HG03064 (cell line): ENCODE results near the gene CCDC87.
A peak's percentile ranks its signal among the peaks of the same experiment; 100 is the strongest.
"Not testable (repeated sequence)": the region's sequence is repeated elsewhere in the genome, so short reads cannot be mapped to it uniquely, and the experiment has no call there.

Experiments used
- ATAC-seq: cut with Tn5 transposase; IDR thresholded peaks from one replicate; pipeline ENCODE4 v1.9.1; 2021; ENCODE audit warnings: low read depth; ENCODE audit not compliant: unreplicated experiment

Gene CCDC87

DNA sequence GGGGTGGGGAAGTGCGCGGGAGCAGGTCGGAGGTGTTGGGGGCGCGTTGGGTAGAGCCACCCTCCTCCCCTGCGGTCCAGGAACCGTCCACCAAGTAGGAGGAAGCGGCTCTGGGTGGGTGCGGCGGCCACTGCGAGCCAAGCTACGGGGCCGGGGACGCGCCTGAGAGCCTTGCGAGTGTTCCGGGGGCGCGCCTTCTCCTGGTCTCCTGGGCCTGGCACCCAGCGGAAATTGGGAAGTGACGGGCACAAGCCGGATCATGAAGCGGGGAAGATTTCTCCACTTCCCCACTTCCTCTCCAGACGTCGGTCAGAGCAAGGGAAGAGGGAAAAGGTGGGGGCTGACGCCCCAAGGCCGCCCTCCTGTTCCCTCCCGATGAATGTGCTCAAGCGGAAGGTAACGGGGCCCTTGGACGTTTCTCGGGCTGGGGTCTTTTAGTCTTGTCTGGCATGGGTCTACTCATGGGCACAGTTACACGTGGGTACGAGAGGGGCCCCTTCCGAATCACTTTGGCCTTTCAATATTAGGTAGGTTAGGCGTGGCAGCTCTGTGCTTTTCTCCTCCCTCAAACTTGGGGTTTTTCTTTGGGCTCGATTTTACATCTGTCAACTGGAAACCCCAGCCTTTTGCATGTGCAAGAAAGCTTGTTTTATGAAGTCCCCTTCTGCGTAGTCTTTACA is 24.4 kb upstream of the CCDC87 start:
- ATAC-seq: no peak

DNA sequence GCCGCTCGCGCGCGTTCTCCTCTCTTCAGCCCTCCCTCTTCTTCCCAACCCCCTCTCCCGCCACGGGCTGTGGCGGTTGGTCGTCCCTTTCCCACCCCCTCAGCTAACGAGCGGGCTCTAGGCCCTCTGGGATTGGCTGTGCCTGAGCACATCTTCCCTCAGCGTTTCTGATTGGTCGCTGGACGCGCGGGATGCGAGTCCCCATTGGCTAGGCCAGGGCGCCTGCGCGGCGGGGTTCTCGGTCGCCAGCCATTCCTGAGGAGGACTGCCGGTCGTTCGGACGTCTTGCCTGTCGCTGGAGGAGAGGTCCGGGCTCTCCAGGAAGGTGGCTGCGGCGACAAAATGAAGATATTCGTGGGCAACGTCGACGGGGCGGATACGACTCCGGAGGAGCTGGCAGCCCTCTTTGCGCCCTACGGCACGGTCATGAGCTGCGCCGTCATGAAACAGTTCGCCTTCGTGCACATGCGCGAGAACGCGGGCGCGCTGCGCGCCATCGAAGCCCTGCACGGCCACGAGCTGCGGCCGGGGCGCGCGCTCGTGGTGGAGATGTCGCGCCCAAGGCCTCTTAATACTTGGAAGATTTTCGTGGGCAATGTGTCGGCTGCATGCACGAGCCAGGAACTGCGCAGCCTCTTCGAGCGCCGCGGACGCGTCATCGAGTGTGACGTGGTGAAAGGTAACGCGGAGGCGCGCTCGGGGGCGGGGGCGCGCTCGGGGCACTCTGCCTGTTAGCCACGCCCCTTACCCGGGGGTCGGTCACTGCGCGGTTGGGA is 23.7 kb upstream of the CCDC87 start, which contains the start of gene RBM14:
TSS of gene RBM14 (plus strand) at position 252 of the 776 bp plus-strand sequence. CDS start at position 343, 91 bp downstream.
- ATAC-seq: peak; percentile 83

DNA sequence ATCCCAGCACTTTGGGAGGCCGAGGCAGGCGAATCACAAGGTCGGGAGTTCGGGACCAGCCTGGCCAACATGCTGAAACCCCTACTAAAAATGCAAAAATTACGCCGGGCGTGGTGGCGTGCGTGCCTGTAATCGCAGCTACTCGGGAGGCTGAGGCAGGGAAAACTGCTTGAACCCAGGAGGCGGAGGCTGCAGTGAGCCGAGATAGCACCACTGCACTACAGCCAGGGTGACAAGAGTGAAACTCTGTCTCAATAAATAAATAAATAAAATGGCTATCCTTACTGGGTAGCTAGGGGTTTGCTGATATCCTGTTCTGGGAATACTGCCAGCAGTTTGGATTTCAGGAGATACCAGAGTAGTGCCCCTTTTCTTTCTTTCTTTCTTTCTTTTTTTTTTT is 21.2 kb upstream of the CCDC87 start:
- ATAC-seq: no peak

DNA sequence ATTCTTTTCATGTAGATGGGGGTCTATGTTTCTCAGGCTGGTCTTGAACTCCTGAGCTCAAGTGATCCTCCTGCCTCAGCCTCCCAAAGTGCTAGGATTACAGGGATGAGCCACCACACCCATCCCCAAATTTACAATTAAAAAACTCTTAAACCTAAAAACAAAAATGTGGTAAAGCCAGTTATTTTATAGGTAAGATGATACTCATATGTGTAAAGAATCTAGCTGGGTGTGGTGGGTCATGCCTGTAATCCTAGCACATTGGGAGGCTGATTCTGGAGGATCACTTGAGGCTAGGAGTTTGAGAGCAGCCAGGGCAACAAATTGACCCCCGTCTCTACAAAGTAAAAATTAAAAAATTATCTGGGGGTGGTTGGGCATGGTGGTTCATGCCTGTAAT is 19.6 kb upstream of the CCDC87 start:
- ATAC-seq: no peak

DNA sequence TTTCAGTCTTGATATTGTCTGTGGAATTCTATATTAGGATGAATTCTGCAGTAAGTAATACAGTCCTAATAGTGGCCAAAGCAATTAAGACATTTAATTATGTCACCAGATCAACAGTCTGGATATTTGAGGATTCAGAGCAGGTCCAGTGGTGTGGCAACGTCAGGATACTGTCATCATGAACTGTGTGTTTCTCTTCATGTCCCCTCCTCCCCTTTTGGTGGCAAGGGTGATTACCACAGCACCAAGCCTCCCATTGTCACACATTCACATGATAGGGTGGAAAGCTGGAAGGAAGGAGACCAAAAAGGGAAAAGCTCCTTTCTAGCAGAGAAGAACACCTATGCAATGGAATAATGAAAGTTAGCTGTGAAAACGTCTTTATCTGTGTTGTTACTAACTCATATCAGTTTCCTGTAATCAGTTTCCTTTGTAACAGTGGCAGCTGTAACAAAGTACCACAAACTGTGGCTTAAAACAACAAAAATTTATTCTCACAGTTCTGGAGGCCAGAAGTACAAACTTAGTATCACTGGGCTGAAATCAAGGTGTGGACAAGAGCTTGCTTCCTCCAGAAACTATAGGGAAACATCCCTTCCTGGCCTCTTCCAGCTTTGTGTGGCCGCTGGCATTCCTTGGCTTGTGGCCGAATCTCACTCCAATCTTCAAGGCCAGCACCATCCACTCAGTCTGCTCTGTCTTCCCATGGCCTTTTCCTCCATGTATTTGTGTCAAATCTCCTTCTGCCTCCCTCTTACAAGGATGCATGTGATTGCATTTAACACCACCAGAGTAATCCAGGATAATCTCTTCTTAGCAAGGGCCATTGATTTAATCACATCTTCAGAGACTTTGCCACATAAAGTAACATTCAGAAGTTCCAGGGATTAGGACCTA is 17.1 kb upstream of the CCDC87 start:
- ATAC-seq: no peak

DNA sequence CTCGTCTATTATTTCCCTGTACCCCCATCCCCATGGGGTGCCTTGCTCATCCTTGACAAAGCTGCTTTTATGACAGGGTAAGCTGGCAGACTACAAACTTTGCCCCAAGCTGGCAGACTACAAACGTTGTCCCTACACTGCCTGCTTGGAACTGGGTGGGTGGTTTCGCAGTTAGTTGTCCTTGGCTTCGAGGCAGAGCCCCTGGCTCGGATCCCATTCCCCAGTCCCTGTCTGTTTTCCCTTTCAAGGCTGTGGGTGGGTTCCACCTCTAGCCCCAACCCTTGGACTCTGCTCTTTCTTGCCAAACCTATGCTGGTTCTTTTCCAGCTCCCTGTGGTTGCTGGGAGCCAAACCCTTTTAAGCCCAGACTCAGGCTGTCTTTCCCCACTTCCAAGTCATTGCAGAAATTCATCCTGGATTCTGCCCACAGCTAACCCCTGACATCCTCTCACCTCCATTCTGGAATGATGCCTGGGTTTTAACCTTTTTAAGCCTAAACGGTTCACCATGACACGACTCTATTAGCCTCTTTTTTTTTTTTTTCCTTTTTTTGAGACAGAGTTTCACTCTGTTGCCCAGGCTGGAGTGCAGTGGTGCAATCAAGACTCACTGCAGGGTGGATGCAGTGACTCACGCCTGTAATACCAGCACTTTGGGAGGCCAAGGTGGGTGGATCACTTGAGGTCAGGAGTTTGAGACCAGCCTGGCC is 14.4 kb upstream of the CCDC87 start:
- ATAC-seq: no peak

DNA sequence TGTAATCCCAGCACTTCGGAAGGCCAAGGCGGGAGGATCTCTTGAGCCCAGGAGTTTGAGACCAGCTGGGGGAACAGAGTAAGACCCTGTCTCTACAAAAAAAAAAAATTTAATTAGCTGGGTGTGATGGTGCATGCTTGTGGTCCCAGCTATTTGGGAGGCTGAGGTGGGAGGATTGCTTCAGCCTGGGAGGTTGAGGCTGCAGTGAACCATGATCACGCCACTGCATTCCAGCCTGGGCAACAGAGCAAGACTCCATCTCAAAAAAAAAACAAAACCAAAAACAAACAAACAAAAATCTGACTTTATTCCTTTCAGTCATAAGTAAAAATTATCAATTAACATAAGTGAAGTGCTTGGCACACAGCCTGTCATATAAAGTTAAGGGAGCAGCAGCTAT is 13.7 kb upstream of the CCDC87 start:
- ATAC-seq: not testable (repeated sequence)

DNA sequence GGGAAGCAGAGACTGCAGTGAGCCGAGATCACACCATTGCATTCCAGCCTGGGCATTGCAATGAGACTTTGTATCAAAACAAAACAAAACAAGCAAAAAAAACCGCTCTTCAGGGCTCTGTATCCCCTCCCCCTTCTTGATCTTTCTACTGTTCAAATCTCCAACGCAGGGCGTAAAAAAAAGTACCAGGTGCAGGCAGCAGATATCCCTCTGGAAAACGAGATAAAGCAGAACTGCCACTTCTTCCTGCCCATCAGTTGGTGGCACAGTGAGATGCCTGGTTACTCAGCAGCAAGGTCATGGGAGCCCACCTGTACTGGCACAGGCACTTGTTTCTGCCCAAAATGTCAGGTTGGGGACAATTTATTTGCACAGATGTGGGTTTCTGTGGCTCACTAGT is 11.3 kb upstream of the CCDC87 start:
- ATAC-seq: no peak

DNA sequence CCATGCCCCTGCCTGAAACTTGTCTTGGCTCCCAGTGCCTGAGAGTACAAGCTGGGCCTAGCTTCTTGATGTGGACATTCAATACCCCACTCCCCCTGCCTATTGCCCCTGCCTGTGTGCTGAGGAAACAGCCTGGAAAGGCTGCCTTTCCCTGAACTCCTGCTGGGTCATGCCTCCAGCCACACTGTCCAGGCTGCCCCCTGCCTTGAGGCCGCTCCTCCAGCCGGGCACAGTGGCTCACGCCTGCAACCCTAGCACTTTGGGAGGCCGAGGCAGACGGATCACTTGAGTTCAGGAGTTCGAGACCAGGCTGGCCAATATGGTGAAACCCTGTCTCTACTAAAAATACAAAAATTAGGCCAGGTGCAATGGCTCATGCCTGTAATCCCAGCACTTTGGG is 10.2 kb upstream of the CCDC87 start:
- no peak for ATAC-seq

DNA sequence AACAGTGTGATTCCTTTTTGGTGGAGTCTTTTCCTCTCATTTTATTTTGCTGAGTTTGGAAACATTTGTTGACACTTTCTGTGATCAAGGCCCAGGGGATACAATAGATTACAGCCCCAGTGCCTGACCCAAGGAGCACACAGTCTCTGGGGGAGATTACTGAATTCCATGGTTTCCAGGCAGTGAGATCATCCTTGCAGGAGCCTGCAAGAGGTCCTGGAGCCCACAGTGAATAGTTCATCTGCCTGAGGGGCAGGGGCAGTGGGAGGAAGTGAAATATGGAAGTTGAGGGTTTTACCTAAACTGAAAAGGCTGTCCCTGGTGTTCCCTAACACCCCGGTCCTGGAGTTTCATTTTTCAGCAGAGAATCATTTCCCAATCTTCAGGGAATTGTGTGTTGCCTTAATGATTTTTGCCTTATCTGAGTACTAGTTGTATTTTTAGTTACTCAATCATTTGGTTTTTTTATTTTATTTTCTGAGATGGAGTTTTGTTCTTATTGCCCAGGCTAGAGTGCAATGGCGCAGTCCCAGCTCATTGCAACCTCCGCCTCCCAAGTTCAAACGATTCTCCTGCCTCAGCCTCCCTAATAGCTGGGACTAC is 7.9 kb upstream of the CCDC87 start:
- ATAC-seq: no peak

DNA sequence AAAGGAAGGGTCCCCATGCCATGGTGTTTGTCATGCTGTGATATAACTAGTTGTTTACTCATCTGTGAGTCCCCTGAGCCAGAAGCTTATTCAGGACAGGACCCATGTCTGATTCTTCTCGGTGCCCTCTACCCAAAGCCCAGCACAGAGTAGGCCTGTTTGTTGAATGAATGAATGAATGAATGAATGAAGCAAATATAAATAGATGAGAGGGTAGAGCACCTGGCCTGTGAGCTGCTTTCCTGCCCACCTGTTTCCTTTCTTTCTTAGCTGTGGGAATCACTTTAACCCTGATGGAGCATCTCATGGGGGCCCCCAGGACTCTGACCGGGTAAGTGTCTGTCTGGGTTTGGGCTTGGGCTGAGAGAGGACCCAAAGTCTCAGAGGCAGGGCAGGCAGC is 7.4 kb upstream of the CCDC87 start:
- ATAC-seq: no peak

DNA sequence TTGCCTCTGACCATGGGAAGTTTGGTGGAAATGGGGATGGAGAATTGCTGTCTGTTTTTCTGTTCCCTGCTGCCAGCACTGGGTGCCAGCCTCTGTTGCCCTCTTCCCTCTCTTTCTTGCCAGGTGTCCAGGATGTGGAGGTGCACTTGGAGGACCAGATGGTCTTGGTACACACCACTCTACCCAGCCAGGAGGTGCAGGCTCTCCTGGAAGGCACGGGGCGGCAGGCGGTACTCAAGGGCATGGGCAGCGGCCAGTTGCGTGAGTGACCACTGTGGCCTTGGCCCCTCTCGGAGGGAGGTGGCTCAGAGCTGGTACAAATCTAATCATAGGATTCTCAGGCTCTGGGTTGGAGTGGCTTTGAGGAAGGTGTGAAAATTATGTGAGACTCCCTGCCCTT is 6.1 kb upstream of the CCDC87 start:
- no peak for ATAC-seq

DNA sequence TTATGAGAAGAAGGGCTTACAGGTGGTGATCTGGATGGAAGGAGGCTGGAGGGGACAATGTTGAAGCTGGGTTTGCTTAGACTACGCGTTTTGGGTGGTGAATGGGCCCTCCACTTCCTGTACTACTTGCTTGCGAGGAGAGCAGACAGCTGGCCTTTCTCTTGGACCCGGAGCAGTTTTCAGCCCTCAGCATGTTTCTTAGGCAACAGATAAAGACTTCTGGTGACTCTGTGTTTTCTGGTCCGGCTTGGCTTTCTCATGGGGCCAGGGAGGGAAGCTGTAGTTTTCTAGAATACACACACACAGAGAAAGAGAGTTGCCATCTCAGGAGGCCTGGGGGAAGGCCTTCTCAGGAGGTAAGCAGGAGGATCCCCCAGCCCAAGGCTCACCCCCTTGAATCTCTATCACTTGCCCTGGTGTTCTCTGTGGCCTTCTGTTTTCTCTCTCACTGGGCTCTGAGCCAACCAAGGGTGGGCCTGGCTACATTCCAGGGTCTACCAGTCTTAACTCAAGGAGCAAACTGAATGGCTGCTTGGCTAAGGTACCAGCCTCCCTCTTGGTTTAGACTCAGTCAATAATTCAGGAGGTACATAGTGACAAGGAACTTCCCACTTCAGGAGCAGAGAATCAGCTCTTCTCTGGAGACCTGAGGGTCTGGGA is 2.5 kb upstream of the CCDC87 start:
- ATAC-seq: no peak

DNA sequence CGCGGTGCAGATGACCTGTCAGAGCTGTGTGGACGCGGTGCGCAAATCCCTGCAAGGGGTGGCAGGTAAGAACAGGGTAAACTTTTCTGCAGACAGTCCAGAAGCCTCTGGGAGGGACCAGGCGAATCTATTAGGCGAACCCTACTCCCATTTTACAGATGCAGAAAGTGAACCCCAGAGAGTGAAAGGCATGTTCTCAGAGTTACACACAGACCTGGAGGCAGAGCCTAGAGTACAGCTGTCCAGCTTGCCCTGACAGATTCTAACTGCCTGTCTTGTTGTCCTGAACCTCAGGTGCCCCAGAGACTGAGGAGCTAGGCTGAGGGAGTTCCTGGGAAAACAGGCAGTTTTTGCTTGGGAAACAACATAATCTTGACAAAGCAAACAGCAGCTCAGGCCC is 787 bp upstream of the CCDC87 start:
- no peak for ATAC-seq

DNA sequence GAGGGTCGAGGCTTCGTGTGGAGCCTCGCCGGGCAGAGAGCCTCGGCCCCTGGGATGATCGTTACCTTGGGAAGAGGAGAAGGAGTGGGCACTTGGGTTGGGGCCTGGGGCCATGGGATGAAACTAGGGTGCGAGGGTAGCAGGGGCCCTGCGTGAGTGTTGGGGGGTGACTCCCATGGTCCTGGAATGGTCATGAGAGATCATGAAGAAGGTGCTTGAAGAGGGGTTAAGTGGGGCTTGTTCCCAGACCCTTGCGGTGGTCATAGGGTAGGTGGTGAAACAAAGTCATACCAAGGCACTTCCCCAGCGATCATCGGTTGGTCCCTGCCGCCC is 406 bp upstream of the CCDC87 start:
- ATAC-seq: peak; percentile 3

DNA sequence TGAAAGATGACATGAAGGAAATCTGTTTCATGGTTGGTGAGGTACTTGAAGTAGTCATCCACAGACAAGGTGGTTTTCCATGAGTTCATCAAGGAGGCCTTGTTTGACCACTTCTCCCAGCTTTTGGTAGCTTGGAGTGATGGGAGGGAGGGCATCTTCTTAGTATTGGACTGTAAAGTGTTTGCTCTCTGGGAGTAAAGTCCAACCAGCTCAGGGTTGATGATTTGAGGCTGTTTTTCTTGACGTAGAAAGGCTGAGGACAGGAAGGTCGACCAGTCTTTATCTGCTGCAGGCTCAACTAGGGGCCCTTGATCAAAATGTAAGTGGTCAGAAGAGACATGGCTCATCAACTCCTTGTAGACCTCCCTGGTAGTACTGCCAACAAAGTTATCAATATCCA is 1.7 kb downstream of the CCDC87 start:
- ATAC-seq: no peak

DNA sequence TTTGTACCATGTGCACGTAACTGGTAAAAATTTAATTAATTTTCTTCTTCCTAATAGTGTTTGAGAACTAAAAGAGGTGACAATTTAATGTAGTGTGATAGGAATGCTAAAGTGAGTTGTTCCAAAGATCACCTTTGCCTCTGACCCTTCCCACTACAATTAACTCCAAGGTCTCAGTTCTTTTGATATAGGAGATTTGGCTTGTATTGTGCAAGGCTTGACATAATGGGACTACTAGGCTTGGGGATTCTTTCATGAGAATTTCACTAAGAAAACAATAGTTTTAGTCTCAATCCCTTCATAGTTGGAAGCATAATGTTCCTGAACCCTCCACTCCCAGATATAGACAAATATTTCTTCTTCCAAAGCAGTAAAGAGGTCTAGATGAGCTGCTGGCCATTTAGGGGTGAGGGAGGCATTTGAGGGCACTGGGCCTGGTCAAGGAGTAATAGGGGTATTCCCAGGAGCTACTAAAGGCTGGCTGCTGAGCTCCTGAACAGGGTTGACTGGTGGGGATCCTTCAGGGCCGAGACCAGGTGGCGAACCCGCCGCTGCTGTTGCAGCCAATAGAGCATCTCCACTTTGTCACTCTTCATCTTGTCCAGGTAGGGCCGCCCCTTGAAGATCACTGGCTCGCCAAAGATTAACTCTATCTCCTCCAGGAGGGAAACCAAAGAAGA is 2.7 kb downstream of the CCDC87 start:
- ATAC-seq: no peak

DNA sequence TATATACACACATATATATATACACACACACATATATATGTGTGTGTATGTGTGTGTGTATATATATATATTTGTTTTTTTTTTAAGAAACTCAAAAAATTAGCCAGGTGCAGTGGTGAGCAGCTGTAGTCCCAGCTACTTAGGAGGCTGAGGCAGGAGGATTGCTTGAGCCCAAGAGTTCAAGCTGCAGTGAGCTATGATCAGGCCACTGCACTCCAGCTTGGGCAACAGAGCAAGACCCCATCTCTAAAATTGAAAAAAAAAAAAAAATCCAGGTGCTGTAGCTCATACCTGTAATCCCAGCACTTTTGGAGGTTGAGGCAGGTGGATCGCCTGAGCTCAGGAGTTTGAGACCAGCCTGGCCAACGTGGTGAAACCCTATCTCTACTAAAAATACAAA is 3.5 kb downstream of the CCDC87 start:
- ATAC-seq: not testable (repeated sequence)

DNA sequence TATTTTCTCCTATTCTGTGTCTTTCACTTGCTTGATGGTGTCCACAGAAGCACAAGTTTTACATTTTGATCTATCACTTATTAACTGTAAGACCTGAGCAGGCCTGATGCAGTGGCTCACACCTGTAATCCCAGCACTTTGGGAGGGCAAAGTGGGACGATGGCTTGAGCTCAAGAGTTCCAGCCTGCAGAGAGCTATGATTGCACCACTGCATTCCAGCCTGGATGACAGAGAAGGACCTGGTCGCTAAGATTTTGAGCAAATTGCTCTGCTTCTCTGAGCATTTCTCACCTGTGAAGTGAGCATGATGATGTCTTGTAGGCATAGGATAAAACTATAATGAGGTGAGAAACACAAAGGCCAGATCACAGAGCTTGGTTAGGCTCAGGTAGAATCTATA is 6.7 kb downstream of the CCDC87 start:
- ATAC-seq: no peak
